Measurements from ENCODE around the gene MCU.
"Not testable (repeated sequence)": the region's sequence is repeated elsewhere in the genome, so short reads cannot be mapped to it uniquely, and the experiment has no call there.

Gene MCU

DNA sequence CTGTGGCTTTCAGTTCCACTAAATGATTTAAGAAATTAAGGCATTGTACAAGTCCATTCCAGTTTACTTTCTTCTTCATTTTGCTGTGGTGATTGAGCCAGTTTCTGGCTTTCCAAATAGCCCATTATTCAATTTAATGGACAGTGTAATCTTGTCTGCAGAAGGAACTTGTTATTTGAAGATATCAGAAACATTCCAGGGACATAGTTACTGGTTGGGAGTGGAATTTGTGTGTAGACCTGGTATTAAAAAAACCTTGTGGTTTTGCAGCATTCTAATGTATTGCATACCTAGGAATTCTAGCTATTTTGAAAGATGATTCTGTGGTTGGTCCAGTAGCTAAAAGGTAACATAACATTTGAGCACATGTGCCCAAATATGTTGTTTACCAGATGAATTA is 72.2 kb downstream of the MCU start:
- DNase-seq = no peak

DNA sequence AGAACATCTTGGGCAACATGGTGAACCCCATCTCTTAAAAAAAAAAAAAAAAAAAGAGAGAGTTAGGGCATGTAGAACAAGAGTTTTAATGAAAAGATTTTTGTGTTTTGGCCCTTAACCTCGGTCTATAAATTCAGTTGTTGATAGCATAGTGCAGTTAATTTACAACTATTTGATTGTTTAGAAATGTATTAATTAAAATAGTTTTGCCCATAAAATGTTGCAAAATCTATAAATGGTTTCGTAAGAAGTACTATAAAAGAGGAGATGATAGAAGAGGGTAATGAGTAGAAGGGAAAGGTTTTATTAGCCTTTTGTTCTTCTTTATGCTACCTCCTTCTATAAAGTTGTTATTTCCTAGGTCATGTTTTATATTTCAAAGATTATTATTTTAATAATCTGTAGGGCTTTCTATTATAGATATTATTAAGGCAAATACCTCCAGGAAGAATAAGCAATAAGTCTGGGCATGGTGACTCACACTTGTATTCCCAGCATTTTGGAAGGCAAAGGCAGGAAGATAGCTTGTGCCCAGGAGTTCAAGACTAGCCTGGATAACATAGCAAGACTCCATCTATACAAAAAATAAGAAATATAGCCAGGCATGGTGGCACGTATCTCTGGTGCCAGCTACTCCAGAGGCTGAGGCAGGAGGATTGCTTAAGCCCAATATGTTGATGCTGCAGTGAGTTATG is 73.3 kb downstream of the MCU start:
- no peak for DNase-seq

DNA sequence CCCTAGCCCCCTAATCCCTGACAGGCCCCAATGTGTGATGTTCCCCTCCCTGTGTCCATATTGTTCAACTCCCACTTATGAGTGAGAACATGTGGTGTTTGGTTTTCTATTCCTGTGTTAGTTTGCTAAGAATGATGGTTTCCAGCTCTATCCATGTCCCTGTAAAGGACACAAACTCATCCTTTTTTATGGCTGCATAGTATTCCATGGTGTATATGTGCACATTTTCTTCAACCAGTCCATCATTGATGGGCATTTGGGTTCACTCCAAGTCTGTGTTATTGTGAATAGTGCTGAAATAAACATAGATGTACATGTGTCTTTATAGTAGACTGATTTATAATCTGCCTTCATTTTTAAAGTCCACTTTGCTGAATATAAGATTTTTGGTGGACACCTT is 79.3 kb downstream of the MCU start:
- DNase-seq = not testable (repeated sequence)

DNA sequence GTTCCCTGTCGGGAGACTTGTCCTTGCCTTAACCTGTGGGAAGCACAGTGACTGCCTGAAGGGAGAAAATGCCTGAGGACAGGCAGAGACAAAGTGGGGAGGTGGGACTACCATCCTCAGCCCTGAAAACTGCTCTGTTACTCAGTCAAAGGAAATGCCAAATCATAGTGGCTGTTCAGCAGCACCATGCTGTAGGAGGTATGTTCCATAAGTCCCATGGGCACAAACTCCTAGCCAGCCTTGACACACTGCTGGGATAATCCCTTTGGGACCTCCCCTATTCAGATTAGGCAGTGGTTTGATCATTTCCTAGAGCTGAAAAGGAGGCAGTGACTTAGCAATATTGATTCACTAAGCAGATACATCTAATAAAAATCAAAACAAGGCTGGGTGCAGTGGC is 80.1 kb downstream of the MCU start:
- no peak for DNase-seq

DNA sequence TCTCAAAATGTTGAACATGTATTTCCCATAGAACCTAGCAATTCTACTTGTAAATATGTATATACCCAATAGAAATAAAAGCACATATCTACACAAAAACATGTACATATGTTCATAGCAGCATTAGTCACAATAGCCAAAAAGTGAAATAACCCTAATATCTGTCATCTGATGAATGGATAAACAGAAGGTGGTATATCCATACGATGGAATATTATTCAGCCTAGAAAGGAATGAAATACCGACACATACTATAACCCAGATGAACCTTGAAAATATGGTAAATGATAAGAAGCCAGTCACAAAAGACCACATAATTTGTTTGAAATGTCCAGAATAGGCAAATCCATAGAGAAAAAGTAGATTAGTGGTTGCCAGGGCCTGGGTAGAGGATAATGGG is 87.9 kb downstream of the MCU start:
- DNase-seq = no peak

DNA sequence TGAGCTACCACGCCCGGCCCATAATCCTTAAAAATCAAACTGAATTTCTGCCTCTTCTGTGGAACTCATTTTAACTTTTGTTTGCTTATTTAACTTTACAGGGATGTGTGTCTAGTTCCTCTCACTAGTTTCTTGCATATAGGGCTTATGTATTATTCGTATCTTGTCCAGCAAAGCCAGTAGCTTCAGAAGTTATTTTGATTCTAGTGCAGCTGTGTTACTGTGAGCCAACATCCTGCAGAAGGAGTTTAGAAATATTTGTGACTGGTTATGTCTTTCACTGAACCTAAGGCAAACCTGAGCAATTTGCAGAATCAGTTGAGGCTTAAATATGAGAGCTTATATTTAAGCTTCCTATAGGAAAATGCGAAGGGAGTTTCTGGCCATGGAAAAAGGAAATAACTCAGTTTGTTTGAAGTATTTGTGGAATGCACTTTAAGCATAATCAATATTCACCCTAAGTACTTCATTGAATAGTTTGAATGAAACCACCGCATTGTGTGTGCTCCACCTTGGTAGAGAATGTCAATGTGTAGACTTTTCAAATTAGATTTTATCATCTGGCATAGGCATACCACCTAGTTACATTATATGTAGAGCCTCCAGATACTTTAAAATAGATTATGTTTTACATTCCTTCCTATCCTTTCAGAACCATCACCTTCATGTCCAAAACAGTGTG is 90.8 kb downstream of the MCU start:
- DNase-seq = no peak

DNA sequence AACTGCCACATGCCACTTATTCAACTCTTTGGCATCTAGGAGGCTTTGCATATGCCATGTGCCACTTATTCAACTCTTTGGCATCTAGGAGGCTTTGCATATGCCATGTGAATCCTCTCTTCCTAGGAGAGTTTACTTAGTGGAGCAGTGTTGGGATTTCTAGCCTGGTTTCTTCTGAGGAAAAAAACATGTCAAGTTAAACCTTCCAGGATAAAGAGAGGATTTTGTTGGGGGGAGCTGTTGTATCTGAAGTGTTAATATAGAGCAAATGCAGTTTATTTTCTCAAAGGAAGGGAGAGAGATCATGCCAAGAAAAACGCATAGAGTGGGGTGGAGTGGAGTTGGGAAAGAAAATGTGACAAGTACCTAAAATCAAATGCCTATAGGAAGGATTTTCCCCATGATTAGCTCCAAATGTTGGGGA is 91.5 kb downstream of the MCU start:
- DNase-seq = no peak

DNA sequence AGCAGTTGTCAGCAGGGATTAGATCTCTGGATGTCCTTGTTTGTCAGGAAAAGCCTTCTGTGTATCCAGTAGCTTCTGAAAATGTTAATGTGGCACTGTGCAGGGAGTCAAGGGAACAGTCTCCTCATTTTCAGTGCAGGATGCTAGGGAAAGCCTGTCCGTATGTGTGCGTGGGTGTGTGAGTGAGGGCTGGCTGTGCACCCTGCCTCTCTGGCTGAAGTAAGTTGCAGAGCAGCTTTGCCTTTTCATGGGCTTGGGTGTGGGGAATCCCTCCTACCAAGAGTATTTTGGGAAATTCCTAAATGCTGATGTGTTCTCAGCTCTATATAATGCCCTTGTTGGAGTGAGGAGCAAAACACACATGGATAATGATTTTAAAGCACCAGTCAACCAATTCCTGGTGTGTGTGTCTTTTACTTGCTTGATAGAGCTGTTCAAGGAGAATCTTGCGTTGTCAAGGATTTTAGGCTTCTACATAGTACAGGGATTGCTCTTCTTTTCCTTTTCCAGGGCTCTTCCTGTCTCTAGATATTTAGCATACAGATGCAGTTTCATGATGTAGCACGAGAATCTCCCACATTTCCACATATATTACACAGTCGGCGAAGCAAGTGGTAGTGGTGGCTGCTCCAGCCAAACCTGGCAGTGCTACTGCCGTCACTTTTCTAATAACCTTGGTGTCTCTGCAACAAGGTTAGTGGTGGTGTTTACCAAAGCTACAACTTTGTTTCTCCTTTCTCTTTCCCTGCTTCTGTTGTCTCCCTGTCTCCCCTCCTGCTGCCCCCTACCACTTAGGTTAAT is 92.8 kb downstream of the MCU start:
- DNase-seq = no peak

DNA sequence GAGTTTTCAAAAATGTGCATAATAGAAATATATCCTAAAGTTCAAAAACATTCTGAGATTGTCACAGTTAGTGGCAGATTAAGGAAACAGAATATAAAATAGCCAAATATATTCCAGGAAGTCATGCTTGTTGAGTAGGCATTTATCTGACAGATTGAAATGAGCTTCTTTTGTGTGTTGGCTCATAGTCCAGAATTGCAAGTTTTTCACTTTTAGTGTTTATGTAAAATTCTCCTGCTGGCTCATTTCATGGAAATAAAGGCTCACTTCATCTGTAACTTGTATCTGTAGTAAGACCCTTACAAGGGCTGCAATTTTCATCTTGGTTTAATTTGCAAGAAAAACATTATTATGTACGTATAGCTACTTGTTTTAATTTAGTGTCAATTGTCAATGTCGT is 93.5 kb downstream of the MCU start:
- DNase-seq = no peak

DNA sequence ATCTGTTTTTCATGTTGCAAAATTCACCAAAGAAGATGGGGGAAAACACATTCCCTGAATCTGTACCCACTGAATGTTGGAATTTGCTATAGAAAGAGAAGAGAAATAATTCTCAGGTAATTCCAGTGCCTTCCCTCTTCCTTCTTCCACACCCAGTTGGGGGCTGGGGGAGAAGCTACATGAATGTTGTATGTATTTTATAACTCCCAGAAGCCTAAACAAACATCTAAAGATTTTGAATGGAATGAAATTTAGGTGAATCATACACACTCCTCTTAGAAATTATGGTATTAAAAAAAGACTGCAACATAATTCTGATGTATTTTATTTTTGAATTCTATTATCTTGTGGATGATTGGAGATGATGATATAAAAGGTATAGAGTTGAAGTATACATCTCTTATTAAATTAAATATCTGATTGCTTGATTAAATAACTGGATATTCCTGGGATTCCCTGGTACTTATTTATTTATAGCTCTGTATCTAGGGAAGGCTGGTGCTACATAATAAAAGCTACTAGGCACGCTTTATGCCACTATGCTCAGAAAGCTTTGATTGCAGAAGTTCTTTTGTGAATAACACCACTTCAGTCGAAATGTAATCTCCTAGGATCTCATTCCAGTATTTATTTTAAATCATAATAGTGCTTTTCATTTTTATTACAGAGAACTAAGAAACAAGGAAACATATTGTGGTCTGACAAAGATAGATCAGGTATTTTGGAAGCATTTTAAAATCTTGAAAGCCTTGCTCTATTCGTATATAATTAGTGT is 98.5 kb downstream of the MCU start:
- no peak for DNase-seq

DNA sequence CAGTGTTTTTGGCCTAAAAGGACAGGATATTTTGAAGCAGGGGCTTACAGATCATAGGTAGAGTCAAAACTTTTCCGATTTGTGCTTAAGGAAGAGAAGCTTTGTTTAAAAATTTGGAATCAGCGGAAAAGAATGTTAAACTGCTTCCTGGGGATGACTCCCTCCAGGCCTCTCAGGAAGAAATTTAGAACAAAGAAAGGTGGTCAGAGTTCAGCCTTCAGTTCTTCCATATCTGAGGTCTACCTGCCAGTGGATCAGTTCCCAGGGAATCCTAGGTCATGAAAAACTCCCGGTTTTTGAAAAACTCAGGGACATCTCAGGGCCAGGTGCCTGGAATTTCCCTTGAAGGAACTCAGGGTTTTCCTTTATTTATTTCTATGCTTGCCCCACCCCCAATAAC is 100.3 kb downstream of the MCU start:
- no peak for DNase-seq

DNA sequence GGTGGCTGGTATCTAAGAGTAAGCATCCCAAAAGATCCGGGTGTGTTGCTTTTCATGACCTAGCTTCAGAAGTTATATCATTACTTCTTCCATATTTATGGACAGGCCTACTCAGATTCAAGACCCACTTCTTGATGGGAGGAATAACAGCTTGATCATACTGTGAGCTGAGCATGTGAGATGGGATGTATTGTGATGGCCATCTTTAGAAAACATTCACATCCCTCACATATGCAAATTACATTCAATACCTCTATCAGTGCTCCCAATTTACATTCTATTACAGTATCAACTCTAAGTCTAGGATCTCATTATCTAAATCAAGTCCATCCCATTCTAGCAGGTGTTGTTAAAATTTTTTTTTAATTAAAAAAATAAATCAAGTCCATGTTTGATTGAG is 101.8 kb downstream of the MCU start:
- DNase-seq = no peak

DNA sequence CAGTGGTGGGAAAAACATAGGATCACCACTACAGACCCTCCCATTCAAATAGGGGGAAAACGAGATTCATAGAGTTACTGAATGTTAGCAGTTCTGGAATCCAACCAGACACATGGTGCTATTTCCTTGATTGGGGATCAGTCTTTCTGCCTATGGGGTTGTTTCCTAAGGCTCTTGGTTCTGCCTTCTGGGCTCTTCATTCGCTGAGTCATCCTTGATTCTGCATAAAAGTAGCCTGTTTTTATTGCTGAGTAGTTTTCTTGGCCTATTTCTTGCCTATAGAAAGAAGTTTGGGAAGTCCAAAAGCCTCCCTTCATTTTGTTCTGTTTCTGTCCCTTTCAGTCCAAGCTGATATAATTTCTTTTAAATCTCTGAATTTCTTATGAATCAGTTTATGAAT is 102.3 kb downstream of the MCU start:
- DNase-seq = no peak

DNA sequence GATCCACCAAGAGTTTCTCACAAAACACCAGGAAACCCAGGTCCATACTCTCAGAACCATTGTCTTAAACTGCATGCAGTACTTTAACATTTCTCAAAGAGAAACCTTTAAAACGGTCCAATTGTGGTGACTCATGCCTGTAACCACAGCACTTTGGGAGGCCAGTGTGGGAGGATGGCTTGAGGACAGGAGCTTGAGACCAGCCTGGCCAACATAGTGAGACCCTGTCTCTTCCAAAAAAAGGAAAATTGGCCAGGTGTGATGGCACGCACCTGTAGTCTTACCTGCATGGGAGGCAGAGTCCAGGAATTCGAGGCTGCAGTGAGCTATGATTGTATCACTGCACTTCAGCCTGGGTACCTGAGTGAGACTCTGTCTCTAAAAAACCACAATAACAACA is 104.1 kb downstream of the MCU start:
- no peak for DNase-seq

DNA sequence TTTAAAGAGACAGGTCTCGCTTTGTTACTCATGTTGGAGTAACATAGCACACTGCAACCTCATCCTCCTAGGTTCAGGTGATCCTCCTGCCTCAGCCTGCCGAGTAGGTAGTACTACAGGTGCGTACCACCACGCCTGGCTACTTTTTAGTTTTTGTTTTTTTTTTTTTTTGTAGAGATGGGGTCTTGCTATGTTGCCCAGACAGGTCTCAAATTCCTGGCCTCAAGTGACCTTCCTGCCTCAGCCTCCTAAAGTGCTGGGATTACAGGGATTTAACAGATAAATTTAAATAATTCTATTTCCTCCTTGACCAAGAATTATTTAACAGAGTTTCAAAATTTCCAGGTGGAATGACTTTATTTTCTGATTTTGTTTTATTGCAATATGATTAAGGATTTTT is 104.6 kb downstream of the MCU start:
- no peak for DNase-seq

DNA sequence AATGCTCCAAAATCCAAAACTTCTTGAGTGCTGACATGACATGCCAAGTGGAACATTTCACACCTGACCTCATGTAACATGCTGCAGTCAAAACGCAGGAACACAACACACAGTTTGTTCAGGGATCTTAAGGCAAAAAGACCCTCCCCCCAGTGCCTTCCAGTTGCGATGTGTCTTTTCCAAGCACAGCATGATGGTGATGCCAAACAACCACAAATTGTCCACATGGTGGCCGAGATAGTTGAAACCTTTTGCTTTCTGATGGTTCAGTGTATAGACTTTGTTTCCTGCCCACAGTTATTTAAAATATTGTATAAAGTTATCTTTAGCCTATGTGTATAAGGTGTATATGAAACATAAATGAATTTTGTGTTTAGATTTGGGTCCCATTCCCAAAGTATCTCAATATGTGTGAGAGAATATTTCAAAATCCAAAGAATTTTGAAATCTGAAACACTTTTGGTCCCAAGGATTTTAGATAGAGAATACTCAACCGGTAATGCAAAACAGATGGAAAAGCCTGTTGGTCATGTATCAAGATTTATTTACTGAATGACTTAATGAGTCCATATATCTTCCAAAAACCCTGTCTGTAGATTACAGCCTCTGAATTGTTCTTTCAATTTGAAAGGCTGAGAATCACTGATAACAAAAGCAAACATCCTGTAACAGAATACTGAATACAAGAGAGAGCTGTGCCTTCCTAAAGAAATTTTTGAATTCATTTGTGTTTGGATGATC is 108.2 kb downstream of the MCU start:
- no peak for DNase-seq

DNA sequence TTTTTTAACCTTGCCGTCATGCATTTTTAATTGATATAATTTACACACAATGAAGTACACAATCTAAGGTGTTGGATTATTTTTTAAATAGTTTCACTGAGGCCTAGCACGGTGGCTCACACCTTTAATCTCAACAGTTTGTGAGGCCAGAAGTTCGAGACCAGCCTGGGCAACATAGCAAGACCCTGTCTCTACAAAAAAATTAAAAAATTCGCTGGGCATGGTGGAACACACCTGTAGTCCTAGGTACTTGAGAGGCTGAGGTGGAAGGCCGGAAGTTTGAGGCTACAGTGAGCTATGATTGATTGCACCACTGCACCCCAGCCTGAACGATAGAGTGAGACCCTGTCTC is 108.8 kb downstream of the MCU start:
- no peak for DNase-seq

DNA sequence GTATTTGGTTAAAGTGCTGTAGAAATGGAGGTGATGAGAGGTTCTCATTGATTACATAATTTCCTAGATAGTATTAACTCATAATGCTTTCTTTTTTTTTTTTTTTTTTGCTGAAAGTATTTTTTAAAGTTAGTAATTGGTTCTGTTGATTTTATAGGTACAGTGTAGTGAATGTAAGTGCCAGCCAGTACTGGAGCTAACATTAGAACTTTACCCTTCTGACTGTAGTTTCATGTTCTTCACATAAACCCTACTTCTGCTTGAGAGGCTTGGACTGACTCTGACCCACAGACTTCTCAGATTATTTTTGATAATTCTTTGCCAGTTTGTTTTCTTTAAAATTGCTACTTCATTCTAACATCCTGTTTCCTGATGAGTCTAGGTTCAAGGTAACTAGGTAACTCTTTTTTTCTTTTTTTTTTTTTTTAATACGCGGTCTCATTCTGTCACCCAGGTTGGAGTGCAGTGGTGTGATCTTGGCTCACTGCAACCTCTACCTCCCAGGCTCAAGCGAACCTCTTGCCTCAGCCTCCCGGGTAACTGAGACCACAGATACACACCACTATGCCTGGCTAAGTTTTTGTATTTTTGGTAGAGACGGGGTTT is 109.4 kb downstream of the MCU start:
- no peak for DNase-seq

DNA sequence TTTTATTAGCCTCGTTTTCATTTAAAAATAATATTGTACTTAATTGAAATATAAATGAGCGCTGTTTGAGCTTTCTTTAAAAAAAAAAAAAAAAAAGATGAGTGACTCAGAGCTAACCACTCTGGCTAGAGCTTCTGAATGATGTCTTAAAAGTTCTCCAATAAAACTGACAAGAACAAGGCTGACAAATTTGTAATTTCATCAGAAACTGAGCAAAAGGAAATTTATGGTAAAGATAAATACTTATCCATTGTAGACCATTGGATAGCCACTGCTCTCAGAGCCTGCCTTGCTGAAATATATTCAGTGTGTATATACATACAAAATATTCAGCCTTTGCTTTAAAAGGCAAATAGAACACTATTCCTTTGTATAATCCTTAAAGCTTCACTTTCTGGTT is 110.4 kb downstream of the MCU start:
- DNase-seq = no peak

DNA sequence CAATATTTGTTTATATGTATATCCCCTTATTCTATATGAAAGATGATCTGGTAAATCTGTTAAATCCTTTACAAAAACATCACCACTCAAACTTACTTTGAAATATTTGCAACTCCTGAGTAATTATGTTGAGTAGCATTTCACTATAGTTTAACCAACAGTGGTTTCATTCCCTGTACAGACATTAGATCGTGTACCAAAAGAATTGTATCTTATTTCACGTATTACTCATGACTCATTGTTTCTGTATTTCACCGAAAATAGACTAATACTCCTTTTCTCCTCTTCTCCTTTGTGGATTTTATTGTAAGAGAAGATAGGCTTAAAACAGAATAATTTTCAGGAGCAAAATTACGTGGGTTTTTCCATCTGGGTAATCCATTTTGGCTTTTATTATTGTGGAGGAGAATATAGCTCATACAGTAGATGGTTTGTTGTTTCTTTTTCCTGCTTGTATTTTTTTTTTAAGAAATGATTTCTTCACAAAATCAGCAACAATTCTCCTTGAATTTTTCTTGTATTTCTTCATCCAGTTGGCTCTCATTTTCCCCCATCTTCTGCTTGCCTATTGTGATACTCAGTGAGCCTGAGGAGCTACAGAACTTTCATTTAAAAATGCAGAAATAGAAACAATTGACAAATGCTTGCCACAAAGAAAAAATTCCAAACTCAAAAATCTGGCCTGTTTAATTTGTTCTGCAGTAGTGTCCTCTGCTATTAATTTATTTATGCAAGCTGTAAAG is 111.0 kb downstream of the MCU start:
- no peak for DNase-seq

DNA sequence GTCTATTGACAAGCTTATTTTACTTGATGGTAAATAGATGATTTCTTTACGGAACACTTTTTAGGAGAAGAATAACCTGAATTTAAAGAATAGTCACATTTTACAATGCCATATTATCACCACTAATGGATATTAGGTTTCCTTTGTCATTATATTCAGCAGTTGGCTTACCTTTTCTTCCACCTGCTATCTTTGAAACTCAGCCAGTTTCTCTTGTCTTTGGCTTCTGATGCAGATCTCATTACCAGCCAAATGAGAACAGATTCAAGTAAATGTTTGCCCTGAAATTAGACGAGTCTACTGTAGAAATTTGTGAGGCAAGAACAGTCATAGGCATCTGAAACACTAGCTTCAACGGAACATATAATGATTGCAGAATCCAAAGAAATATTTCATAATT is 116.1 kb downstream of the MCU start:
- no peak for DNase-seq

DNA sequence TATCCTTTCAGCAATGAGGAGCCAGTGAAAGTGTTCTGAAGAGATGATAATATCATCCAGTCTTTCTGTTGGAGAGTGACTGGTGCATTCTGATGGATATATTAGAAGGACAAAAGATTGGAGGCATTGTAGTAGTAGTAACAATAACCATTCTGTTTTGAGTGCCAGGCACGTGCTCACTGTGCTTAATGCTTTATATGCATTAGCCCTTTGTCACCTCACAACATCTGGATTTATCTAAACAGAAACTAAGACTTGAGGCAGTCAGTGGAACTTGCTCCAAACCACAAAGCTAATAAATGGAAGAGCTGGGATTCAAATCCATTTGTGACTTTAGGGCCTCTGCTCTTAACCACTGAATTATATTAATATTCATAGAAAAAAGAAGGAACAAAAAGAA is 117.1 kb downstream of the MCU start:
- no peak for DNase-seq
